Activated CD4-positive, alpha-beta T cell treated with anti-CD3 and anti-CD28 coated beads, Interleukin-2, amount 50 U/mL, for 24 hours (primary cell): ENCODE measurements around the gene CCNJL.
"Not testable (repeated sequence)": the region's sequence is repeated elsewhere in the genome, so short reads cannot be mapped to it uniquely, and the experiment has no call there.

Experiments used
- DNase-seq, 2 donors: peaks; one replicate each; pipeline ENCODE4 v3.0.0-alpha.2; 2020; ENCODE audit warnings: low read depth in 1 of 2, low spot score in 1 of 2

Gene CCNJL

GRCh38 chr5:160334716-160335115 is 22.4 kb upstream of the CCNJL start:
- not testable (repeated sequence) for DNase-seq

DNA sequence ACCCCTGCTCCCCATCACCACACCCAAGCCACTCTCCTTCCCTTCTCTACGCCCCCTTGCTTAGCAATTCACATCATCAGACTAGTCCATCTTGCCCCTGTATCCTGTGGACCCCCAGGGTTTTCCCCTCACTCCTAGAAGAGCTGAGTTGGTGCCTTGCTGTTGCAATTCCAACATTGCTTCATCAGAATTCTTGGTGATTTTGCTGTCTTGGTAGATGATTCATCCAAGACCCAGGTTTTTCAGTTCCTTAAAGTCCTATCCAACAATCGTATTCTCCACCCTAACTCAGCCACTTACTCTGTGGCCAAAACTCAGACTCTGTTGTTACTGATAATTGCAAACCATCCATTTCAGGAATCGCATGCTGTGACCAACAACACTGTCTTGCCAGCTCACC is 21.4 kb upstream of the CCNJL start:
- no peak for DNase-seq

DNA sequence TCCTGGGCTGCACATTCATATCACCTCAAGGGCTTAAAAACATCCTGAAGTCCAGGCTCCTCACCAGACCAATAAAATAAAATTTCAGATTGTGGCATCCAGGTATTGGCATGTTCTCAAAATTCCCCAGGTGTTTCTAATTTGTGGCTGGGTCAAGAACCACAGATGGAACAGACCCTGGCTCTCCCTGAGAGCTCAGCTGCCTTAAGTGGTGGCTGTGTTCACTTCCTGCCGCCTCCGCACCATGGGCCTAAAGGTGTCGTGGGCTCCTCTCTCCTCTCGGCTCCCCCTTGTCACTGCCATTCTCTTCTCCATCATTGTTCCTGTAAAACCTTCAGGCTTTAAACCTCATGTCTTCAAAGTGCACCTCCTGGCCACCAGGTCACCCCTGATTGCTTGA is 17.8 kb upstream of the CCNJL start:
- no peak for DNase-seq

- no peak for DNase-seq
Measured at GRCh38 chr5:160327818-160328217, 15.5 kb upstream of the CCNJL start.

DNA sequence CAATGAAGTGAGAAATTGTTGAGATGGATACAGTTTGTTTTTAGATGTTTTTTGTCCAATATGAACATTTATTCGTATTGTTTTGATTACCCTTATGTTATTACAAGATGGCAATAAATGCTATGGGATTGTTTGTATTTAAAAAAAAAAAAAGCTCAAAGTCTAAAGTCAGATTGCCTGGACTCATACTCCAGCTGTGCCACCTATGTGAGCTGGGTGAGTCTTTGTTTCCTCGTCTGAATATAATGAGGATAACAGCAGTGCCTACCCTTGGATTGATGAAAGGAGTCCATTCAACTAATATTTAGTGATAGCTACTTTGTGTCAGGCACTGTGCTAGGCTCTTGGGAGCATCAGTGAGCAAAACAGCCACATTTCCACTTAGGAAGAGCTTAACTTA is 14.6 kb upstream of the CCNJL start:
- no peak for DNase-seq

DNA sequence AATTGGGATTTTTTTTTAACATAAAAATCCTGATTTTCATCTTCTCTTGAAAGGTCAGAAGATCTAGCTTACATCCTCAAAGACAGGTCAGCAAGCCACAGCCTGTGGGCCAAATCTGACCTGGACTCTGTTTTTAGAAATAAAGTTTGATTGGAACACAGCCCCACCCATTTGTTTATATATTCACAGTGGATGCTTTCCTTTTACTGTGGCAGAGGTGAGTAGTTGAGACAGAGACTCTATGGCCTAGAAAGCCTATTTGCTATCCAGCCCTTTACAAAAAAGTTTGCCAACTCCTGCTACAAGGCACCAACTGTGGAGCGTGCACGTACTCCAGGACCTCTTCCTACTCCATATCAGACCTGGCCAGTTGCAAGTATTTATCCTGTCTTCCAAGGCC is 13.4 kb upstream of the CCNJL start:
- no peak for DNase-seq

GRCh38 chr5:160324886-160325285 is 12.5 kb upstream of the CCNJL start:
- no peak for DNase-seq

GRCh38 chr5:160318409-160318808 is 6.0 kb upstream of the CCNJL start:
- DNase-seq: no peak

- no peak for DNase-seq
Measured at GRCh38 chr5:160317434-160317833, 5.1 kb upstream of the CCNJL start.

- DNase-seq: no peak
Measured at GRCh38 chr5:160315968-160316367, 3.6 kb upstream of the CCNJL start.

- no peak for DNase-seq
Measured at GRCh38 chr5:160312960-160313727, 780 bp upstream of the CCNJL start.

DNA sequence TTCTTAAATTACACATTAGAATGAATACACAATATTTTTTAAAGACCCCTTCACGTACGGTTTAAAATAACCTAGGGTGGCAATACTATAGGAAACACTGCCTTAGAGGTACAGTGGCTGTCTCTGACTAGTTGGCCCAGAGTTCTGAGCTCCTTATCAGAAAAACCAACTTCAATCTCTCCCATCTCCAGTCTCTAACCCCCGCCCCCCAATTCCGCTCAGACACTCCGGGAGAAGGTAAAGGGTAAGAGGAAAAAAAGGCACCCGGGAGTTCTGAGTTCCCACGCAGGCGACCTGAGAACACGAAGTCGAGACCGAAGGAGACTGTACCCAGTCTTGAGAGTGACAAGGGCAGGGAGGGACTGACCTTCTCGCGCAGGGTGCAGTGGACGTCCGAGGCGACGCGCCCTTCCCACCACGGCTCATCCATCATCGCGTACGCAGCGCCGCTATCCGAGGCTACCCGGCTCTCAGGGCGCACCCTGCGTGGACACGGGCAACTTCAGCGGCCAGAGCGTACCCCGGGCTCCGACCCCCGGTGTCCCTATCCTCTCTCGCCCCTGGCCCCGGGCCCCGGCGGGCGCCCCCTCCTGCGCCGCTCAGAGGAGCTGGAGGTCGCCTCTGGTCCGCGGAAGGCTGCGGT is 752 bp downstream of the CCNJL start:
- no peak for DNase-seq

- DNase-seq: no peak
Measured at GRCh38 chr5:160310552-160311295, 1.6 kb downstream of the CCNJL start.

GRCh38 chr5:160310140-160310539 is 2.2 kb downstream of the CCNJL start:
- no peak for DNase-seq

DNA sequence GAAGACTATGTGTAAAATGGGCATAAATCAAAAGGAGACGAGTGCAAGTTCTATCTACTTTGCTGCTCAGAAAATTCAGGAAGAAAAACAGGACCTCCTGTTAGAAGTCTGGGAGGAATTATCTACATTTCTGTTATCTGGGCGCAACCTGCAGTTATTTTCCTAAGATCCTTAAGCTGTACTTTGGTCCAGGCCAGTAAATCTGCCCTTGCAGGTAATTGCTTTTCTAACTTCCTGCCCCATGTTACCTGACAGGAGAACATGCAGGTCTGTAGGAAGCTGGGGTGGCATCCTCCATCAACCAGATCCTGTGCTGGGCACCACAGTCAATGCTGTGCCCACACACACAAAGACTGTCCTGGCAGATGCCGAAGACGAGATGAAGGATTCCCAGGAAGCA is 5.7 kb downstream of the CCNJL start:
- DNase-seq: no peak

DNA sequence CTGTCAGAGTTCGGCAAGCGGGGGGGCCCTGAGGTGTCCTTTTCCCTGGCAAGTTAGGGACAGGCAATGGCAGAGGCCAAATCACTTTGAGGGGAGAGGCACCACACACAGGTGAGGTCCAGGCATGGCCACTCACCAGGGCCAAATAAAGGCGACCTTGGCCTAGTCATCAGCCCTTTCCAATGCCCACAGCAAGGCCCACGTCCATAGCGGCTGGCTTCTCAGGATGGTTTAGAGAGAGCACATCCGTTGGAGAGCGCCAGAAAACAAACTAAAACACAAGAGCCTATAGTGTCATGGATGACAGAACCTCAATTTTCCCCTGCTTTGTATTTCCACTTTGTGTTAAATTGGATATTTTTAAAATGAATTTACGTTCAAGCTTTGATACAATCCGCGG is 7.0 kb downstream of the CCNJL start:
- DNase-seq: no peak

- no peak for DNase-seq
Measured at GRCh38 chr5:160303690-160304089, 8.7 kb downstream of the CCNJL start.

- DNase-seq: no peak
Measured at GRCh38 chr5:160298189-160298588, 14.2 kb downstream of the CCNJL start.

GRCh38 chr5:160297776-160298175 is 14.6 kb downstream of the CCNJL start:
- DNase-seq: no peak

DNA sequence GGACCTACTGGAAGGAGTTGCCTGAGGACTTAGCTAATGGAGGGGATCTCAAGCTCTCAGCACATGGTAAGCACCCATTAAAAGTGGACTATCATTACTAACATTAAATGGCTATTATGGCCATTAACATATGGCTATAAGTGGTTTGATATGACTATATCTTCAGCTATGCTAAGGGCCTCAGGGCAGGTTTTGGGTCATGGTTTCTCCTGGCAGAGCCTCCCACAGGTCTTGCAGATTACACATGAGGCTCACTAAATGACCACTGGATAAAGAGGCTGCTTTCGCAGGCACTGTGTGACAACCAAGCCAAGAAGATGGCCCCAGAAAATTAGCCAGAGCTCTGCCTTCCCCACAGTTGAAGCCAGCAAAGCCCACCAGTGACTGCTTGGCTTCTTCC is 15.4 kb downstream of the CCNJL start:
- DNase-seq: no peak

- DNase-seq: no peak
Measured at GRCh38 chr5:160296496-160296895, 15.9 kb downstream of the CCNJL start.

- no peak for DNase-seq
Measured at GRCh38 chr5:160293901-160294561, 18.3 kb downstream of the CCNJL start.
